Natural killer cell (primary cell): ENCODE results near the gene F2RL3. TPM values are rescaled to one million over a fixed set of nuclear protein-coding genes. Genes with fewer than 3 reads are reported as not detected.

Source experiments
- ATAC-seq, 3 donors: fragments of 150-1000 bp in 2 of 3; fragments of 200-7000 bp in 1 of 3; cut with Tn5 transposase; 1 replicate in 1 of 3; 2 replicates in 2 of 3; pipeline ENCODE4 v1.10.0; 2021; ENCODE audit warnings: mild to moderate bottlenecking in 2 of 3, moderate library complexity in 2 of 3
- DNase-seq, 2 donors: peaks; one replicate each; pipeline versions ENCODE4 v3.0.0 to v3.0.0-alpha.2; 2013 to 2021; ENCODE audit warnings: mixed read lengths in 1 of 2
- H3K27ac ChIP-seq: one replicate; pipeline ENCODE4 v1.5.1; 2013; ENCODE audit warnings: mild to moderate bottlenecking, low read length
- H3K27me3 ChIP-seq: one replicate; pipeline ENCODE4 v1.6.1; 2013; ENCODE audit warnings: low read length; ENCODE audit not compliant: control insufficient read depth, insufficient read depth
- H3K36me3 ChIP-seq: one replicate; pipeline ENCODE4 v1.6.1; 2013; ENCODE audit warnings: low read length; ENCODE audit not compliant: control insufficient read depth, insufficient read depth
- H3K4me1 ChIP-seq: one replicate; pipeline ENCODE4 v1.6.1; 2013; ENCODE audit warnings: low read length; ENCODE audit not compliant: control insufficient read depth, insufficient read depth
- H3K4me3 ChIP-seq: one replicate; pipeline ENCODE4 v1.5.1; 2013; ENCODE audit warnings: low read length
- H3K9me3 ChIP-seq: one replicate; pipeline ENCODE4 v1.6.1; 2013; ENCODE audit warnings: low read length; ENCODE audit not compliant: control insufficient read depth, insufficient read depth
- H3K27ac Mint-ChIP-seq, 2 donors: one replicate each; pipeline ENCODE4 v1.8.0; 2022; ENCODE audit warnings: mild to moderate bottlenecking in 2 of 2, mixed read lengths in 2 of 2, moderate library complexity in 1 of 2
- H3K27me3 Mint-ChIP-seq, 2 donors: one replicate each; pipeline ENCODE4 v1.8.0; 2022; ENCODE audit warnings: low read depth in 2 of 2, mixed read lengths in 2 of 2
- H3K36me3 Mint-ChIP-seq: one replicate; pipeline ENCODE4 v1.8.0; 2022; ENCODE audit warnings: mixed read lengths
- H3K4me1 Mint-ChIP-seq, 2 donors: one replicate each; pipeline ENCODE4 v1.8.0; 2022; ENCODE audit warnings: mixed read lengths in 2 of 2
- H3K4me3 Mint-ChIP-seq: one replicate; pipeline ENCODE4 v1.8.0; 2022; ENCODE audit warnings: mild to moderate bottlenecking, moderate library complexity, mixed read lengths
- H3K9me3 Mint-ChIP-seq, 2 donors: one replicate each; pipeline ENCODE4 v1.8.0; 2022; ENCODE audit warnings: mixed read lengths in 2 of 2
- WGBS: methylation state at CpG from one replicate; pipeline ENCODE4 v1.1.7; 2013; ENCODE audit warnings: missing lambda C conversion rate; ENCODE audit not compliant: insufficient coverage; 5-methylcytosine and 5-hydroxymethylcytosine counted together
- intact Hi-C: fragments of 100-400 bp; cut with micrococcal nuclease; formaldehyde crosslinking; loops from one replicate; pipeline ENCODE4 v1.14.2; 2022
- total RNA-seq, 4 donors: library from RNA; stranded (reverse); fragments of 120-200 nt in 1 of 4; gene quantifications; one replicate each; pipeline versions ENCODE4 v1.2.3 to v1.2.4, GENCODE V29; 2013 to 2022
- TF ChIP-seq, protein P1 (sequence below): fragments of 200-600 bp; IDR thresholded peaks from one replicate; pipeline ENCODE4 v1.8.0; 2022; ENCODE audit warnings: antibody characterized with exemption

F2RL3 gene
- total RNA-seq, 3 donors from 2014 or later (not counting 1 experiment from before 2014, with no cell fraction given): 0.24 to 0.39 (median 0.28) TPM

DNA sequence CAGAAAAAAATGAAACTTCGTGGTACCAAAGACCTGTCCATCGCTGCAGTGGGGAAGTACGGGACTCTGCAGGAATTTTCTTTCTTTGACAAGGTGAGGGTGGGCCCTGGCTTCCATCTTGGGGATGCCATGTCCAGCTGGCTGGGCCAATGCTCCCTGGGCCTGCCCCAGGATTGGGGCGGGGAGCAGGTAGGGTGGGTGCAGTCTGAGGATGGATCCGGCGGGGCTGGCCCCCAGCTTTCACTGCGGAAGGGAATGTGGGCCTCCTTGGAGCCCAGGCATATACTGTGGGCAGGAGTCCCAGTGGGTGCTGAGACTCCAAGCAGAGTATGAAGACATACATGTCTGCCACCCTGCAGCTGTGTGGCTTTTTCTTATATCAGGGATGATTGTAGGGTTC is 35.7 kb upstream of the F2RL3 start:
- Mint-ChIP-seq H3K4me3 (no peak overlapping the region), H3K9me3 (no peaks in the 10 kb centered on the region), H3K27ac (no peak overlapping the region), H3K4me1 (no peaks in the 10 kb centered on the region), H3K27me3 (no peaks in the 10 kb centered on the region), H3K36me3 (no peaks in the 10 kb centered on the region)
- WGBS: 97% methylated on average over 7 of the region's 7 CpGs
- Histone ChIP-seq H3K36me3 (peaks cover 50% of the 10 kb centered on the region), H3K27me3 (no peaks in the 10 kb centered on the region), H3K4me1 (no peaks in the 10 kb centered on the region), H3K9me3 (no peaks in the 10 kb centered on the region), H3K27ac (no peak overlapping the region), H3K4me3 (no peak overlapping the region)
- DNase-seq: no peak
- peak in 1 of 3 donors; percentile 17 for ATAC-seq
- intact Hi-C loops: no loop called here
- TF ChIP-seq, protein P1, sequence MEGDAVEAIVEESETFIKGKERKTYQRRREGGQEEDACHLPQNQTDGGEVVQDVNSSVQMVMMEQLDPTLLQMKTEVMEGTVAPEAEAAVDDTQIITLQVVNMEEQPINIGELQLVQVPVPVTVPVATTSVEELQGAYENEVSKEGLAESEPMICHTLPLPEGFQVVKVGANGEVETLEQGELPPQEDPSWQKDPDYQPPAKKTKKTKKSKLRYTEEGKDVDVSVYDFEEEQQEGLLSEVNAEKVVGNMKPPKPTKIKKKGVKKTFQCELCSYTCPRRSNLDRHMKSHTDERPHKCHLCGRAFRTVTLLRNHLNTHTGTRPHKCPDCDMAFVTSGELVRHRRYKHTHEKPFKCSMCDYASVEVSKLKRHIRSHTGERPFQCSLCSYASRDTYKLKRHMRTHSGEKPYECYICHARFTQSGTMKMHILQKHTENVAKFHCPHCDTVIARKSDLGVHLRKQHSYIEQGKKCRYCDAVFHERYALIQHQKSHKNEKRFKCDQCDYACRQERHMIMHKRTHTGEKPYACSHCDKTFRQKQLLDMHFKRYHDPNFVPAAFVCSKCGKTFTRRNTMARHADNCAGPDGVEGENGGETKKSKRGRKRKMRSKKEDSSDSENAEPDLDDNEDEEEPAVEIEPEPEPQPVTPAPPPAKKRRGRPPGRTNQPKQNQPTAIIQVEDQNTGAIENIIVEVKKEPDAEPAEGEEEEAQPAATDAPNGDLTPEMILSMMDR: no peak

DNA sequence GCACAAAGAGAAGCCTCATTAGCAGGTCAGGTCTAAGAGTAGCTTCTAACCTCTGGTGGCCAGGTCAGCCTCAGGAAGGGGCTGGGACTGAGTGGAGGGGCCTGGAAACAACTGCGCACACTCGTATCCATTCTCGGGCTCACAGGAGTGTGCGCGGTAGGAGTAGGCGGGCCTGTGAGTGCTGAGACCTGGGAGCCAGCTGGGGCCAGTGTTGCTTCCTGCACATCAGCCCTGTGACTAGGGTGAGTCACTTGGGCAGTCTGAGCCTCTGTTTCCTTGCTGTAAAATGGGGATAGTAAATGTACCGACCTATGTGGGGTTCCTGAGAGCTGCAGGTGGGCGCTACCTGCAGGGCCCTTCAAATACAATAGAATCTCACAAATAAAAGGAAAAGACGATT is 32.7 kb upstream of the F2RL3 start:
- WGBS: 98% methylated on average over 9 of the region's 9 CpGs
- ATAC-seq (no peak), DNase-seq (no peak)
- H3K27ac ChIP-seq: no peak overlapping the region
- Mint-ChIP-seq H3K4me3 (no peak overlapping the region), H3K27ac (no peak overlapping the region), H3K27me3 (no peaks in the 10 kb centered on the region), H3K36me3 (no peaks in the 10 kb centered on the region), H3K4me1 (no peaks in the 10 kb centered on the region), H3K9me3 (no peaks in the 10 kb centered on the region)
- TF ChIP-seq, protein P1: no peak
- H3K27me3 ChIP-seq: no peaks in the 10 kb centered on the region
- H3K9me3 ChIP-seq: no peaks in the 10 kb centered on the region
- H3K4me3 ChIP-seq: no peak overlapping the region
- no peaks in the 10 kb centered on the region for H3K4me1 ChIP-seq
- intact Hi-C loops: no loop called here
- H3K36me3 ChIP-seq: peaks cover 34% of the 10 kb centered on the region

- ATAC-seq: no peak
- Mint-ChIP-seq H3K36me3 (no peaks in the 10 kb centered on the region), H3K27ac (no peak overlapping the region)
Measured at GRCh38 chr19:16859626-16860025, 29.2 kb upstream of the F2RL3 start.

DNA sequence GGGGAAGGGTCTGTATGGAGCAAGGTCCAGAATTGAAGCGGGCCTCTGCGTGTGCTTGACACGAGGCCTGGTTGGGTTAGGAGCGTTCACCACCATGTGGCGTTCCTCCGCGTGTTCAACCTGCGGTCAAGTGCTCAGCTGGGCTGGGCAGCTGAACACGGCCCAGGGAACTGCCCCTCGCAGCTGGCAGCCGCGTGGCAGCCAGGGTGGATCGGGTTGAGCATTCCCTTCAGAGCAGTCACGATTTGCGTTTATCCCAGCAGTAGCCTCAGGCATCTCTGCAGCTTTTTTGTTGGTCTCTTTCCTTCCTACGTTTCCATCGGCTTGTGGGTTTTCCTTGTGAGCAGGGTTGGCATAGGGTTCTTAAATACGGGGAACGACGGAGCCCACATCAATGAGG is 28.7 kb upstream of the F2RL3 start:
- no peaks in the 10 kb centered on the region for H3K9me3 Mint-ChIP-seq
- ATAC-seq (no peak), DNase-seq (no peak)
- no peaks in the 10 kb centered on the region for H3K9me3 ChIP-seq
- no peaks in the 10 kb centered on the region for H3K27me3 ChIP-seq
- intact Hi-C loops: no loop called here
- H3K36me3 Mint-ChIP-seq: no peaks in the 10 kb centered on the region
- H3K27ac ChIP-seq: no peak overlapping the region
- no peak overlapping the region for H3K27ac Mint-ChIP-seq
- H3K27me3 Mint-ChIP-seq: no peaks in the 10 kb centered on the region
- no peak overlapping the region for H3K4me3 Mint-ChIP-seq
- no peak overlapping the region for H3K4me3 ChIP-seq
- WGBS: 97% methylated on average over 20 of the region's 20 CpGs
- TF ChIP-seq, protein P1: no peak
- peaks cover 5 to 6% of the 10 kb centered on the region in 2 donors for H3K4me1 Mint-ChIP-seq
- peaks cover 15% of the 10 kb centered on the region for H3K36me3 ChIP-seq
- peaks cover 4% of the 10 kb centered on the region for H3K4me1 ChIP-seq

More at GRCh38 chr19:16859626-16860025, 29.2 kb upstream of the F2RL3 start:
- Histone ChIP-seq H3K27me3 (no peaks in the 10 kb centered on the region), H3K36me3 (peaks cover 16% of the 10 kb centered on the region), H3K9me3 (no peaks in the 10 kb centered on the region), H3K4me3 (no peak overlapping the region), H3K4me1 (peaks cover 4% of the 10 kb centered on the region), H3K27ac (no peak overlapping the region)
- intact Hi-C loops: no loop called here
- Mint-ChIP-seq H3K4me3 (no peak overlapping the region), H3K9me3 (no peaks in the 10 kb centered on the region), H3K27me3 (no peaks in the 10 kb centered on the region), H3K4me1 (peaks cover 5 to 6% of the 10 kb centered on the region in 2 donors)
- TF ChIP-seq, protein P1: no peak
- no peak for DNase-seq
- 99% methylated on average over 7 of the region's 7 CpGs for WGBS
